Astrocyte of the spinal cord (primary cell): ENCODE results near the gene PAPSS2.
"Not testable (repeated sequence)": the region's sequence is repeated elsewhere in the genome, so short reads cannot be mapped to it uniquely, and the experiment has no call there.

Experiments
- DNase-seq: peaks from one replicate; pipeline ENCODE4 v3.0.0; 2011; ENCODE audit warnings: low read depth, low spot score
- H3K4me3 ChIP-seq: 2 replicates; pipeline ENCODE4 v1.5.1; 2011; ENCODE audit warnings: low read depth, mild to moderate bottlenecking, low read length, moderate library complexity
- CTCF ChIP-seq: IDR thresholded peaks from 2 replicates; pipeline ENCODE4 v1.5.1; 2012; ENCODE audit warnings: low read depth, mild to moderate bottlenecking, low read length, inconsistent platforms
- in situ Hi-C: cut with HindIII; loops from 2 replicates; pipeline ENCODE4 v1.10.0; 2017; ENCODE audit warnings: low sequenced_read_pairs

The PAPSS2 gene

GRCh38 chr10:87640043-87640442 is 19.6 kb upstream of the PAPSS2 start:
- no peak for DNase-seq
- no peak overlapping the region for H3K4me3 ChIP-seq
- in situ Hi-C loops: no loop called here
- TF ChIP-seq CTCF: no peak

- no peak for TF ChIP-seq CTCF
- in situ Hi-C loops: no loop called here
- DNase-seq: no peak
- H3K4me3 ChIP-seq: no peak overlapping the region
Observed at GRCh38 chr10:87642486-87642885, 17.2 kb upstream of the PAPSS2 start.

- no peak for TF ChIP-seq CTCF
- no peak overlapping the region for H3K4me3 ChIP-seq
- in situ Hi-C loops: no loop called here
- DNase-seq: no peak
Observed at GRCh38 chr10:87642988-87643387, 16.7 kb upstream of the PAPSS2 start.

- no peak for DNase-seq
- in situ Hi-C loops: no loop called here
- no peak overlapping the region for H3K4me3 ChIP-seq
- TF ChIP-seq CTCF: no peak
Observed at GRCh38 chr10:87643920-87644319, 15.8 kb upstream of the PAPSS2 start.

GRCh38 chr10:87644500-87644899 is 15.2 kb upstream of the PAPSS2 start:
- in situ Hi-C loops, H3K4me3 ChIP-seq, DNase-seq: not testable (repeated sequence)

- in situ Hi-C loops: no loop called here
- TF ChIP-seq CTCF: no peak
Observed at GRCh38 chr10:87646192-87646909, 13.3 kb upstream of the PAPSS2 start.

GRCh38 chr10:87646935-87647334 is 12.7 kb upstream of the PAPSS2 start:
- in situ Hi-C loops: no loop called here
- no peak for TF ChIP-seq CTCF
- DNase-seq: no peak
- no peak overlapping the region for H3K4me3 ChIP-seq

More at GRCh38 chr10:87646192-87646909, 13.3 kb upstream of the PAPSS2 start:
- no peak for DNase-seq
- H3K4me3 ChIP-seq: no peak overlapping the region
